ENCODE data around the gene BABAM2.
"Not testable (repeated sequence)": the region's sequence is repeated elsewhere in the genome, so short reads cannot be mapped to it uniquely, and the experiment has no call there.

The BABAM2 gene

DNA sequence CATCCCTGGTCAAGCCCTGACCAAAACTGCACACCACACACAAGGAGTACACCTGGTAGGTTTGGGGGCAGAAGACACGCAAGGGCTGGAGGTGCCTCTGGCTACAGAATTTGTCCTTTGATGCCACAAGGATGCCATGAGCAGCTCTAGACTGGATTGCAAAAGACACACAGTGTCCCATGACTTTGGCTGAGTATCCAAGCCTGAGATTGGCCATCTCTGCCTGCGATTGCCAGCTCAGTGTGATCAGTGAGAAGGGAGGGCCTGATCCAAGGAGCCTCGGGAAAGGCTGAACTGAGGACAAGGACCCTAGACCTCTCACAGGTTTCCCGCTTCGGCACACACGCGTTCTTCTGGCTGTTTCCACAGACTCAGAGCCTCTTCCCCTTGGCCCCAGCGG is 442.2 kb downstream of the BABAM2 start:
- DNase-seq (ENCODE audit: low spot score) = no peak

DNA sequence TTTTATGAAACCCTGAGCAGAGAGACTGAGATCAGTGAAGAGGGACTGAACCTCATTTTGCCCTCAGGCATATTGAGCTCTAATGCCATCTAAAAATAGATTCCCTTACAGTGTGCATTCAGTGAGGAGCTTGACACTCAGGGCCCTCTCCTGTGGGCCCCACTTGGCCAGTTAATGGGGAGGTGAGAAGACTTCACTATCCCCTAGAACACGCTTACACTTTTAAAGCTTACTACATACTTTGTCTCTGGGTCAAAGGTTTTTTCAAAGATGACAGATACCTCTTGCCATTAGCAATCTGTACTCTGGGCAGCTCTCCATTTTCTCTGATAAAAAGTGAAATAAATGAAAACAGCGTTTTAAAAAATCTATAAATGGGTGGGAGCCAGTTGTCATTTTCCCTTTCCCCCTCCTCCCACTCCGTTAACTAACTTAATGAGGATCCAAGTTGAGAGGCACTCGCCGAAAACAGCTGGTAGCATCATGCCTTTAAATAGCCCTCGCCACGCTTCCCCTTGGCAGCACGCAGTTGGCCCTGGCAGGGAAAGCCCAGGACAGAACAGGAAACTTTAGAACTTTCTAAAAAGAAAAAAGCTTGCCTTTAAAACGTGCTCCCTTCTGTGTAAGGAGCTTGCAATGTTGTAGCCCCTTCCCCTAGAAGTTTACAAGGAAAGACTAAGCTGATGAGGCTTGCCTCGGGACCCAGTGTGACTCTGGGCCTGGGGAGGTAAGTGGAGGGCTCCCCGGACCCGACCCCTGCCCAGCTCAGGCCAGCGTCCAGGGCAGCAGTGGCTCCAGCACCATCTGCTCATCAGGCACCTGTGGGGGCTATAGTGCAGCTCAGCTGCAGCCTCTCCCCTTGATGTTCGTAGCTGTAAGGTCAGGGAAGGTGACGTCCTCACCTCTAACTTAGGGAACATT is 443.3 kb downstream of the BABAM2 start:
- DNase-seq (ENCODE audit: low spot score) = no peak

DNA sequence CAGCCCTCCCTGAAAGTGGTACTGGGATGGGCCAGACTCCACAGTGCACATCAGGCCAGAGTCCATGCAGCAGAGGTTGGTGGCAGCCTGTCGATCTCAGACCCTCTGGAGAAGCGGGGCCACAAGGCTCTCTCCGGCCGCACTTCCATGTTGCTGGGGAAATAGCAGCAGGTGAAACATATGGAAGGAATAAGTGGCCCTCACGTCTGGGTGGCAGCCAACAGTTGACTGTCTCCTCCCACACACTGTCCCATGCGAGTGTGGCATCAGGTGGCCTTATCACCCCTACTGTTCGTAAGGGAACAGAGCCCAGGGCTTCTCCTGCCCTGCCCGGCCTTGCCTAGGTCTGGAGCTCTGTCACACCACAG is 444.0 kb downstream of the BABAM2 start:
- DNase-seq (ENCODE audit: low spot score) = no peak

DNA sequence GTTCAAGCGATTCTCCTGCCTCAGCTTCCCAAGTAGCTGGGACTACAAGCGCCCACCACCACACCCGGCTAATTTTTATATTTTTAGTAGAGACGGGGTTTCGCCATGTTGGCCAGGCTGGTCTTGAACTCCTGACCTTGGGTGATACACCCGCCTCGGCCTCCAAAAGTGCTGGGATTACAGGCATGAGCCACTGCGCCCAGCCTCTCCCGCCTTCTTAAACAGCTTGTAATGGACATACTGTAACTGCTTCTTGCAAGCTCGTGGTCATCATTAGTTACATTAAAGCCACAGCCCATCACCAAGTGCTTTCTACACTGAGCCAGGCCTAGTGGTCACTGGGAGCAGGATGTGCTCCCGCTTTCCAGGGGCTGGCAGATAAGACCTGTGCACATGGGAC is 444.7 kb downstream of the BABAM2 start:
- DNase-seq (ENCODE audit: low spot score) = not testable (repeated sequence)

DNA sequence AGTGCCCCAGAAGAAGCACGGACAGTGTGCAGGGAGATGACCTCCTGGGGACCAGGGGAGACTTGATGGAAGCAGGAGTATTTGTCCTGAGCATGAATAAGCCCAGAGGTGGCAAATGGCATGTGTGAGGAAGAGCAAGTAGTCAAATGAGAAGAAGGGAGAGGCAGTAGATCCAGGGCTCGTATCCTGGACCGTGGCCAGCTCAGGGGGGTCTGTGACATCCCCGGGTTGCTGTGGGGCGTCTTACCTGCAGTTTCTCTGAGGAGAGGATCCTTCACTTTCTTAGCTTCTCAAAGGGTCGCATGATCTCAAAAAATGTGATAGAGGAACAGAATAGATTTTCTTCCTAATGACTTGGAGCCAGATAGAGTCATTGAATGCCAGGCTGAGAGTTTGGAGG is 445.1 kb downstream of the BABAM2 start:
- DNase-seq (ENCODE audit: low spot score) = no peak

DNA sequence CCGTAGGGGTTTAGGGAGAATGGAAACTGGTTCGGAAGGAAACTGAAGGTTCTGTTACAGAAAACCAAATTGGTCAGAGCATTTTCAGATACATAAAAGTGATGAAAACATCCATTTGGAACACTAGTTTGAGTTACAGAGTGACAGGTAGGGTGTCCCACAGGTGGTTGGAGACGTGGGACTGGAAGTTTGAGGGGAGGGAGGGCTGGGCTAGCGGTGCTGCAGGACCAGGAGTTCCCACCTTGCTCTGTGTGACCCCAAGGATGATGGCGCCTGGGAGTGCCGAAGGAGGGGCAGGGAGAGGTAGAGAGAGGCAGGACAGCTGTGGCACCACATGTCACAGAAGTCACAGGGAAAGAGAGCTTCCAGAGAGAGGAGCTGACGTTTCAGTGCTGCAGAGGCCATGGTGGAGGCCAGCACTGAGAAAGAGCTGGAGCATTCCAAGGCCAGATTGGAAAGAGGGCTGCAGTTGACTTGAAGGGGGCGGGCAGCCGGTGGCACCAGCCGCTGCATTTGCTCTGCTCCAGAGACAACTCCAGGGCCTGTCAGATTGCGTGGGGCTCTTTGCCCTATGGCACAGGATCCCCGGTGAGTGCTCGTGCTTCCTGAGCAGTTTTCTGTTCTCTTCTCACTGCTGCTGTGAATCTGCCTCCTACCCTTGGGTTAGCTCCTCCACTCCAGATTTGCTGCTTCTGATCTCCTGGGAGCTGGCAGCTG is 445.9 kb downstream of the BABAM2 start:
- no peak for DNase-seq (ENCODE audit: low spot score)

DNA sequence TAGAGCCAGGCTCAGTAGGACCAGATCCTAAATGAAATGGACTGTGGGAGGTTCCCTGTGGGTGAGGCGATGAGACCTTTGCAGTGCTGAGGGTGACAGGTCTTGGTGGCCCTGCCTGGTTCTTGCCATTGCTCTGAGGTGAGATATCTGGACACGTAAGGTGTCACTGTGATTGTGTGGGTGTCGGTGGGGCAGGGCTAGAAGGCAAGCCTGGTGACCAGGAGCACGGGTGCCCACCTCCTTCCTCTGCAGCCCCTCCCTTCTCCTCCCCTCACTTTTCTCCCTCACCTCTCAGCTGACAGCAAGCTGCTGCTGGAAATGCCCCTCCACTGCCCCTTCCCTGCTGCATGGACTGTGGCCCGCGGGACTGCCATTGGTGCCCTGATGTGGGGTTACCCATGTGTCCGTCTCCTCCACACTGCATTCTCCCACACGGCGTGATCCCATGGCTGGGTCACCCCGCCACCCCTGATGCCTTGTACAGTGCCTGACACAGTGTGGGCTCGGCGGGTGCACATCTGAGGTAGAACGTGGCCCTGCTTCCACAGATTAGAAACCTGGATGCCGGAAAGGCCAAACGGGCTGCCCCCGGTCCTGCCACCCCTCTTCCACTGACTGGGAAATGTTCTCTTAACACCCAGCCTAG is 446.6 kb downstream of the BABAM2 start:
- no peak for DNase-seq (ENCODE audit: low spot score)

DNA sequence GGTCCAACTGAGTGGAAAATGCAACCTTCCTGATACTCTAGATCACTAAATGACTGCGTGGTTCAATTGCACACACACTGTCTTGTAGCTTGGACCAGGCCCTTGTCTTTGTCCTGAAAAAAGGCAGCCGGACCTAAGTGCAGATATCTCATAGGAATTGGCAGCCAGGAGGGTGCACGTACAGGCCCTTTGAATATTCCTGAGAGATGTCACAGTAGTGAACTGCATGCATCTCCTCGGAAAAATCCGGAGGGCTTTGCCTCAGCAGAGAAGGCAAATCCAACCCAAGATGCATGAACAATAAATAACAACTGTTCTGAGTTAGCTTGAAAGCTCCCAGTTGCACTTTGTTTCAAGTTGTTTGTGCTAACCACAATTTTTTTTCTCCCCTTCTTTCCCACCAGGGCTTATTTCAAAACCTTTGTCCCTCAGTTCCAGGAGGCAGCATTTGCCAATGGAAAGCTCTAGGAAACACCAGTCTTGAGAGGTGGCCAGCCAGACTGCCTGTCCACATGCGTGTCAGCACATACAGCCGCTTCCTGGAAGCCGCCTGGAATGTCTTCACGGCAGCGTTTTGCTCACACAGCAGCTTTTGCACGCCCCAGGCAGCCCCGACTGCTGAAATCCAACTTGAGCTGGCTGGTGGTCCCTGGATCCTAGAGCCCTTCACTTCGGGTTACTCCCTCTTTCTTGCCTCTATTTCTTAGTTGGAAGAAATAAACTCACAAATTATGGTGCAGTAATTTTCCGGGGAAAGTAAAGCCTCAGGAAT is 447.7 kb downstream of the BABAM2 start:
- no peak for DNase-seq (ENCODE audit: low spot score)

DNA sequence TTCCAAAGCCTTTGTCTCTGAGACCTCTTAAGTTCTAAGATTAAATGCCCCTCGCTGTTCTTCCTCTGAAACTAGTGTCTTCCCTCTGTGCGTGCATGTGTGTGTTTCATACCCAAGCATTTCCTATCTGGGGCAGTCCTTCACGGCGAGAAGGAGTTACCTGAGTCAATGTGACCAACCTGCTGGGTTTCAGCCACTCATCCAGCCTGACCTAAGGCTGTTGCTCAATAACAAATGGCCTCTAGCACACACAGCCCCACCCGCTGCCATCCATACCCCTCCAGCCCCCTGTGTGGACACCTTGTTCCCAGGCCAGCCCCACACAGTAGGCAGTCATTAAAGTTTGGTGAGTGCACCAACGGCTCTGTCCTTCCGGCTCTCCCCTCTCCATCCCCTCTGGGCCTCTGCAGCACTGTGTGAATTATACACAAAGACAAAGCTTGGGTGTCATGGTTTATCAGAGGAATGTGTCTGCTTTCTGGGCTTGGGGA is 448.3 kb downstream of the BABAM2 start:
- DNase-seq (ENCODE audit: low spot score) = no peak

DNA sequence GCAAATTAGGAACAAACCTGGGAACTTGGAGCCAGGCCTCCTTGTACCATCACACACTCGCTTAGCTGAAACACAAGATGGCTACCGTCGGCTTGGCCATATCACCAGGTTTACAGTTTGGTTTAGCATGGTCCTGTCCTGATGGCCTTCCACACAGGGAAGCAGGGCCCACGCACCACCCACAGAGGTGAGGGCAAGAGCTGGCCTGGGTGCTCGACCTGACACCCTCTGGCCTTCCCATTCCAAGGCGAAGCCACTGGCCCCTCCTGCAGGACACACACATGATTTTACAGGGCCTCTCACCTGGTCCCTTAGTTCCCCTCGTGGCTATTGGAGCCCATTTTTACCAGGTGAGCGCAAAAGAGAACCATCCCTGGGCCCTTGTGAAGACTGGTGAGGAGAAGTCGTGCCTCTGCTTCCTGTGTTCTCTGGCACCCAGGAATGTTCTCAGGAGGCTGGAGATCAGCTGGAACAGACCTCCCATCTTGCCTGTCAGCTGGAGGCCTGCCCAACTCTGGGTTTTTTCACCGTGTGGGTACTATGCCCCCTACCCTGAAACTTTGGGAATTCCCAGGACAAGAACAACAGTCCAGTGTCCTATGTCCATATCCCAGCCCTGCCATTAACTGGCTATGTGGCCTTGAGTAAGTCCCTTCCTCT is 449.1 kb downstream of the BABAM2 start:
- no peak for DNase-seq (ENCODE audit: low spot score)

DNA sequence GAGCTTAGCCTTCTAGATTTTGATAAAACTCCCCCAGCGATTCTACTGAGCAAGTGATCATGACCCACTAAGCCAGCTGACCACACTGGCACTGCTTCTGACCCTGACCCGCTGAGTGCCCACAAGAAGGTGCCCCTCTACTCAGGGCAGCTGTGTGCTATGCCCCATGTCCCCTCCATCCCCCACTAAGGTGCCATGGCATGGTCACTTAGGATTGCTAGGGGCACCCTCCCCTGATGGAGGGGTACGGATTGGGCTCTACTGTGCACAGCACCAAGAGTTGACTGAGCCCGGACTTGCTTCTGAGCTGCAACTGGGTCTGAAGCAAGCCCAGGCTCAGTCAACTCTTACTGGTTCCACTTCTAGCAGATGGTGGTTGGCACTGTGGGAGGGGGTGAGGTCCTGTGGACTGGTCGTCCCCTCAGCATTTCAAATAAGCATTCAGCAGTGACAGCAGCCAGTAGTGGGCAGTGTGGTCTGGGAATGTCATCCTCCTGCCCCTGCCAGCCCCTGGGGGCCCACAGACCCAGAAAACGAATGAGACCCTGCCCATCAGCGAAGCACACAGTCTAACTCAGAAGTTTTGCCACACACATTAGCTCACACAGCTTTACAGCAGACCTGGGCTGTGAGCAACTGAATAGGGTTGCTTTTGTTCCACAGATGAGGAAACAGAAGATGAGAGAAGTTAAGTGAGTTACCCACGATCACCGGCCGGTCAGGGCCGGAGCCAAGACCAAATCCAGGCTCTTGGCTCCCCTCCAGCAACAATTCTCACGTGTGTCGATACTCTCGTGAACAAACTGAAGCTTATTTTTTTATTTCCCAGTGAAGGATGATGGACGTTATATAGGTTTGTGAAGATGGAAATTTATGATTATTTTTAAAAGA is 450.0 kb downstream of the BABAM2 start:
- DNase-seq (ENCODE audit: low spot score) = no peak

DNA sequence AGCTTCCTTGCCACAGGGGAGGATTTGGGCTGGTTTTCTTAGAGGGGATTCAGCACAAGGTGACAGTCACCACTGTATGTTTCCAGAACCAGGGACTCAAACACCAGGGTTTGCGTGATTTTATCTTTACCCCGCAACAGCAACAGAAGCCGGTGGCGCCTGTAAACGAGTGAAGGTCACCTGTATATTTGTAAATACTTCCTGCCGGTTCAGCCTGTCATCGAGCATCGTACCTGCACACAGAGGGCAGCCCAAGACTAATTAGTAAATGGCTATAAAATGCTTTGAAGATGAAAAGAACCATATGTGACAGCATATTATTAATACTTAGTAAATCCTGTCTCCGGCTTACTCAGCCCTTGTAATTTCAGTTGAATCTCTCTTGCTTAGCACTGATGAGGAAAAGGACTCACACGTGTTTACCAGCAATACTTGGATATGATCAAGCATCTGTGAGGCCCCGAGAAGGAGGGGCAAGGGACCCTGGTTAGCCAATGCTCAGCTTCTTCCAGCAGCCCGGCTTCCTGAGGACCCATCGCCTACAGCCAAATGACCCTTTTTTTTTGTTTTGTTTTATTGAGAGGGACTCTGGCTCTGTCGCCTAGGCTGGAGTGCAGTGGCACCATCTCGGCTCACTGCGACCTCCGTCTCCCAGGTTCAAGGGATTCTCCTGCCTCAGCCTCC is 450.8 kb downstream of the BABAM2 start:
- no peak for DNase-seq (ENCODE audit: low spot score)

DNA sequence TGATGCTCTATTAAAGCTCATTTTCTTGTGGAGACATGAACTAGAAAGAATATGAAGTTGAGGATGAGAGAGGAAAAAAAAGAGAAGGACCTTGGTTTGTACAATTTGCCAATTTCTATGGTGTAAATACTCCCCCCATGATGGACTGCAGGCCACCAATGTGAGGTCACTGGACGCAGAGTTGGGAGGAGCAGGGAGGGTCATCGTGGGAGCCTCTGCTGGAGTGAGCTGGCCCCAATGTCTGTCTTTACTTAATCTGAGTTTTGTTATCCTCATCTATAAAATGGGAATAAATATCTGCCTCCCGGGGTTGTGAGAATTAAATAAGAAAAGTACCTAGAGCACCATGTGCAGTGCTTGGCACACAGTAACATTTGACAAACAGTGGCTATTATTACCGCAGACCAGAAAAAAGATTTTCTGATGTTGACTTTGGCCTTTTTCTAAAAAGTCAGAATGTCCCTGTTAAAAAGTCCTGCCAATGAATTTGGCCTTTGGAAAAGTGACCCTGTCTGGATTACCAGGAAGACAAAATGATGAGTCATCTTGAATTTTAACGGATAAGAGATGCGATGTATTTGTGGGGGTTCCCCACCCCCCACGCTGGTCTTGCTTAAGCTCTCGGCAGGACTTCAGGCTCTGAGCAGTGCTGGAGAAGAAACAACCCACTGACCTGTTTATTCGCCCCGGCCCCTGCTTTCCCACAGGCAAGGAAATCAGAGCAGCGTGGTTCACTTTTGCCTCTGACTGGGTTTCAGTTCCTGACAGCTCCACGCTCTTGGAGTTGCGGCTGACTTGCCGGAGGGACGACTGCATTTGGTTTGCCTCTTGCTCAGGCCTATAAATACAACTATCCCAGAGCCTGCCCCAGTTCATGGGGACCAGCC is 451.8 kb downstream of the BABAM2 start:
- DNase-seq (ENCODE audit: low spot score) = no peak

DNA sequence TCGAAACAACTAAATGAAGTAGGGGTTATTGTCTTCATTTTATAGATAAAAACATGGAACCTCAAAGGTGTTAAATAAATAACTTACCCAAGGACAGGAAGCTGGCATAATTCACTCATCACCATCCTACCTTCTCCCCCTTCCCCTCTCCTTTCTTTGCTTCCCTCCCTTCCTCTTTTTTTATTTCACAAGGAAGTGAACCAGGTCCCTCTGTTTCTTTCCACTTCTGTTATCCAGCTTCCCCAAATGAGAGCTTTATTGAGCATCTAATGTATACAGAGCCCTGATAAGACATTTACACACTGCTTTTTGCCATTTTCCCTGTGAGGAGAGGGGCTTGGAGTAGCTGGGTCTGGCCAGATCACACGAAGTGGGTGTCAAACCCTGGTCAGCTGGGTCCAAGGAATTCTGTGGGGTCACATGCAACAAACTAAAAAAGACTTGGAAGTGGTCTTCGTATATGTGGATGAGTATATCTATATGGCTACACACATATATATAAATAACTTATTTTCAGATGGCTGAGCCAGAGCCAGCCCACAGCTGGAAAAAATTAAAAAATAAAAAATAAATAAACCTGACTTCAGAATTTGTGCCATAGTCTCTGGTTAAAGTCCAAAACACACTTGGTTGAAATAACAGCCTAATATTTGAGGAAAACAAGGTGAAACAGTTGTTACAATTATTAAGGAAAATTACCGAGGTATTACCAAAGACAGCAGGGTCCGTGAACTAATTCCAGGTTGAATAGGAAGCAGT is 452.8 kb downstream of the BABAM2 start:
- DNase-seq (ENCODE audit: low spot score) = no peak

DNA sequence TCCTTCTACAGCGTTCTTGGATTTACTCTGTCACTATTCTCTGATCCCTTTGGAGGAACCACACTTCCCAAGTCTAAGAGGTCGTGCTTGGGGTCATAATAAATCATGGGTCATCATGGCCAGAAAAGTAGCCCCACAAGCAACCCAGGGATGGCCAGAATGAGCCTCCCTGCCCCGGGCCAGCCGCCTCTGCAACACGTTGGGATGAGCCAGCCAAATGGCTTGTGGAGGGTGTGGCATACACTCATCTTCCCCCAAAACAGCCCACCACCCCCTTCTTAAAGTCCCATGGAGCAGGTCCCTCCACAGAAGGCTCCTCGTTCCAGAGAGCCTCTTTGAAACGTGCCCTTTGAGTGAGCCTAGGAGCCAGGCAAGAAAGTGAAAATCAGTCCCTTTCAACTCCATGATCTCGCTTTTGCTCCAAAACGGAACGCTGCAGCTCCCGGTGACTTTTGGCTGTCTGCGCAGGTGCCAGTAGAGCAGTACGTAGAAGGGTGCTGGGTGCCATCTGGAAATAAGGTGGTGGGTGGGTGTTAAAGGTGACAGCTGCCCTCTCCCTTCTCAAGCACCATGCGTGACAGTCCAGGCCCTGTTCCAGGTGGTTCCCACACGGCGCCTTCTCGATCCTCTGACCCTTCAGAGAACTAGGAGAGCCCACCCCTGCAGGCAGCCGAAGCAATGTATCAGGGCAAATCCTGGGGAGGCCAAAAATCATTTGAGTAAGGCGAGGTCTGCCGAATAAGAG is 453.6 kb downstream of the BABAM2 start:
- DNase-seq (ENCODE audit: low spot score) = no peak

DNA sequence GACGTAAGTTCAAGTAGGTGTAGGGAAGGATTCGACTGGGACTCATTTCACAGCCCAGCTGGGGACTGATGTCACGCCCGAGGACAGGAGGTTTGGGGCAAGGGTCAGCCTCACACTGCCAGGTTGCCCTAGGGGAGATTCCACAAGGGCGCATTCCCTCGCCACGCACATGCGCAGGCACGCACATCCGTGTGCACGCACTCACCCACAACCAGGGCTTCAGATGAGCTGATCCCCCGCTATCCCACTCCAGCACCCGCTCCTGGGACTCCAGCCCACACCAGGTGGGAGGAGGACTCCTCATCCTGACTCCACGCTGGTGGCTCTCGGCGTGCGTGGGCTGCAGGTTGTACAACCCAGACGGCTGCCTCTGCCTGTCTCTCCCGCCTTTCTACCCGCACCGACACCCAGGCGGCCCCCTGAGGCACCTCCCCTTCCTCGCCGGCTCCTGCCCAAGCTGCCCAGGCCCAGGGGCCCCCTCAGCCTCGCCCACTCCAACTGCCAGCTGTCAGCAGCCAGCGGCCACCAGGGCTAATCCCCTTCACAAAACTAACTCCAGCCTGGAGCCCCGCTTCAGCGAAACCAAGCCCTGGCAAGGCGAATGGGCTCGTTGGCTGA is 454.3 kb downstream of the BABAM2 start:
- DNase-seq (ENCODE audit: low spot score) = no peak

DNA sequence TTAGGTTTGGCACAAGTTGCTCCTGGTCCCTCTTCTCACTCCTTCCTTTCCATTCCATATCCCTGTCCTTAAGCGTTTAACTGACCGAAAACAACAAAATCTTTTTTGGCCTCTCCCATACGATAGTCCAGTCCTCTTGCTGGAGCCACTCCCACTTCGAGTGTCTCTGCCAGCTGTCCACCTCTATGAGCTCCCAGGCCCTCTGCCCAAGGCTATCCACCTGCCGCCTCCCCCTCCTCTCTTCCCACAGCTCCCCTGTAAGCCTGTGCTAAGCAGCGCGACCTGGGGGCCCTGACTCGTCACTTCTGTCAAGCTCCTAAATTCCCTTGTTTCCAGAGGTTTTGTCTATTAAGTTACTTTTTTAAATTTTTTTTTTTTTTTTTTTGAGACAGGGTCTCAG is 455.1 kb downstream of the BABAM2 start:
- no peak for DNase-seq (ENCODE audit: low spot score)
